HCT116 (cell line): ENCODE results near the gene PTDSS2. TPM values are rescaled to one million over a fixed set of nuclear protein-coding genes. Genes with fewer than 3 reads are reported as not detected.

ENCODE experiments used
- ATAC-seq: fragments of 200-7000 bp; cut with Tn5 transposase; 2 replicates; pipeline ENCODE4 v1.9.1; 2020; ENCODE audit warnings: mild to moderate bottlenecking, moderate library complexity
- BruUV-seq: library from RNA; stranded (reverse); fragments of 400-500 nt; replicated peaks from 2 replicates; lab custom pipeline; 2021; lab: Mats Ljungman, UMichigan
- CTCF ChIA-PET: fragments of 300-600 bp; sonication (Branson Sonifier 250); formaldehyde crosslinking; loops from one replicate; lab custom pipeline; 2021; ENCODE audit warnings: antibody characterized with exemption; lab: Charles Lee
- POLR2A ChIA-PET: fragments of 300-600, 350-600 bp; sonication (Branson Sonifier 250); formaldehyde crosslinking; loops from one replicate; lab custom pipeline; 2021; ENCODE audit warnings: antibody characterized with exemption; lab: Charles Lee
- RAD21 ChIA-PET, 2 experiments: fragments of 300-600 bp; sonication (Branson Sonifier 250); formaldehyde crosslinking; loops; one replicate each; lab custom pipeline; 2023; ENCODE audit warnings: low total read pairs in 2 of 2; ENCODE audit not compliant: uncharacterized antibody in 2 of 2, unreplicated experiment in 2 of 2, low non-redundant PET in 1 of 2; lab: Charles Lee
- DNase-seq: peaks from one replicate; pipeline ENCODE4 v3.0.0-alpha.2; 2010; ENCODE audit warnings: low read depth, low spot score
- H2AFZ ChIP-seq: fragments of 200-600 bp; shearing (Covaris generic), sonication (generic); 2 replicates; pipeline ENCODE4 v1.6.1; 2017; ENCODE audit warnings: low read depth, mixed run types, mixed read lengths, antibody characterized with exemption, low read length; ENCODE audit not compliant: poor library complexity, severe bottlenecking
- H3K27ac ChIP-seq: 2 replicates; pipeline ENCODE4 v1.5.1; 2012; ENCODE audit warnings: low read depth, low read length
- H3K27me3 ChIP-seq: fragments of 200-600 bp; sonication (generic); 2 replicates; pipeline ENCODE4 v1.6.1; 2016; ENCODE audit warnings: mixed run types, low read length, mixed read lengths; ENCODE audit not compliant: insufficient read depth
- H3K36me3 ChIP-seq, 2 experiments: fragments of 200-500 bp in 1 of 2; fragments of 200-600 bp in 1 of 2; sonication (Bioruptor generic) in 1 of 2; sonication (generic) in 1 of 2; 2 replicates each; pipeline versions ENCODE4 v1.5.1 to v1.6.1; 2014 to 2016; ENCODE audit warnings: low read length in 2 of 2, inconsistent platforms in 1 of 2, mixed read lengths in 1 of 2, mixed run types in 1 of 2; ENCODE audit not compliant: insufficient read depth in 2 of 2, control insufficient read depth in 1 of 2
- H3K4me1 ChIP-seq, 2 experiments: fragments of 200-600 bp in 1 of 2; sonication (generic) in 1 of 2; 2 replicates each; pipeline versions ENCODE4 v1.5.1 to v1.6.1; 2012 to 2017; ENCODE audit warnings: low read length in 2 of 2, inconsistent platforms in 1 of 2, mild to moderate bottlenecking in 1 of 2, mixed read lengths in 1 of 2, mixed run types in 1 of 2, moderate library complexity in 1 of 2; ENCODE audit not compliant: insufficient read depth in 2 of 2, control insufficient read depth in 1 of 2
- H3K4me2 ChIP-seq: fragments of 200-600 bp; sonication (generic); 2 replicates; pipeline ENCODE4 v1.6.1; 2017; ENCODE audit warnings: mixed run types, low read length, mixed read lengths
- H3K4me3 ChIP-seq, 2 experiments: fragments of 200-600 bp in 1 of 2; sonication (generic) in 1 of 2; replicated peaks in 1 of 2; 2 replicates each; pipeline ENCODE4 v1.5.1; 2011 to 2016; ENCODE audit warnings: low read length in 2 of 2, control low read depth in 1 of 2, low read depth in 1 of 2, mild to moderate bottlenecking in 1 of 2, mixed read lengths in 1 of 2, mixed run types in 1 of 2
- H3K79me2 ChIP-seq: fragments of 200-600 bp; sonication (generic); 2 replicates; pipeline ENCODE4 v1.6.1; 2017; ENCODE audit warnings: mild to moderate bottlenecking, mixed run types, low read length, moderate library complexity, mixed read lengths; ENCODE audit not compliant: insufficient read depth
- H3K9ac ChIP-seq: fragments of 200-600 bp; sonication (generic); 2 replicates; pipeline ENCODE4 v1.6.1; 2016; ENCODE audit warnings: low read length, mixed read lengths
- H3K9me2 ChIP-seq: fragments of 200-600 bp; sonication (generic), shearing (Covaris generic); 2 replicates; pipeline ENCODE4 v1.6.1; 2017; ENCODE audit warnings: mixed run types, mild to moderate bottlenecking, moderate library complexity; ENCODE audit not compliant: insufficient read depth
- H3K9me3 ChIP-seq, 2 experiments: fragments of 200-500 bp in 1 of 2; fragments of 200-600 bp in 1 of 2; sonication (Bioruptor generic) in 1 of 2; sonication (generic) in 1 of 2; 2 replicates each; pipeline ENCODE4 v1.6.1; 2014 to 2017; ENCODE audit warnings: low read length in 2 of 2, mixed read lengths in 2 of 2, inconsistent platforms in 1 of 2, low read depth in 1 of 2, mild to moderate bottlenecking in 1 of 2, mixed run types in 1 of 2, moderate library complexity in 1 of 2; ENCODE audit not compliant: control insufficient read depth in 1 of 2, insufficient read depth in 1 of 2
- H4K20me1 ChIP-seq: fragments of 200-600 bp; sonication (generic), shearing (Covaris generic); 2 replicates; pipeline ENCODE4 v1.6.1; 2017; ENCODE audit warnings: mixed run types, mild to moderate bottlenecking, moderate library complexity; ENCODE audit not compliant: insufficient read depth
- CBX3 ChIP-seq: IDR thresholded peaks from 2 replicates; pipeline ENCODE4 v1.6.1; 2012; ENCODE audit warnings: low read depth
- CEBPB ChIP-seq: IDR thresholded peaks from 2 replicates; pipeline ENCODE4 v1.6.1; 2012; ENCODE audit warnings: low read depth
- CTCF ChIP-seq, 3 experiments: fragments of 200-600 bp in 1 of 3; sonication (generic) in 1 of 3; IDR thresholded peaks in 2 of 3; conservative IDR thresholded peaks in 1 of 3; 2 replicates each; pipeline ENCODE4 v1.5.1; 2012 to 2017; ENCODE audit warnings: low read depth in 2 of 3, low read length in 2 of 3, antibody characterized with exemption in 1 of 3, borderline replicate concordance in 1 of 3, control low read depth in 1 of 3, mild to moderate bottlenecking in 1 of 3, mixed read lengths in 1 of 3, mixed run types in 1 of 3, moderate library complexity in 1 of 3; ENCODE audit not compliant: insufficient read depth in 1 of 3
- EGR1 ChIP-seq: IDR thresholded peaks from 2 replicates; pipeline ENCODE4 v1.6.1; 2012; ENCODE audit warnings: low read depth
- EZH2 ChIP-seq: fragments of 200-600 bp; sonication (generic); IDR thresholded peaks from 2 replicates; pipeline ENCODE4 v1.6.1; 2017; ENCODE audit warnings: antibody characterized with exemption, mixed run types
- EZH2phosphoT487 ChIP-seq: fragments of 200-600 bp; IDR thresholded peaks from 2 replicates; pipeline ENCODE4 v1.6.1; 2018; ENCODE audit warnings: antibody characterized with exemption, borderline replicate concordance
- JUND ChIP-seq: IDR thresholded peaks from 2 replicates; pipeline ENCODE4 v1.6.1; 2012
- POLR2A ChIP-seq: IDR thresholded peaks from 2 replicates; pipeline ENCODE4 v1.7.0; 2011; ENCODE audit warnings: borderline replicate concordance; ENCODE audit not compliant: insufficient read depth, insufficient read length; ENCODE audit errors: extremely low read depth
- POLR2AphosphoS5 ChIP-seq: IDR thresholded peaks from 2 replicates; pipeline ENCODE4 v1.6.1; 2011; ENCODE audit warnings: mild to moderate bottlenecking, low read depth, low read length, moderate library complexity
- RAD21 ChIP-seq: IDR thresholded peaks from 2 replicates; pipeline ENCODE4 v1.6.1; 2012; ENCODE audit warnings: low read depth, mild to moderate bottlenecking
- ZFX ChIP-seq: fragments of 450-650 bp; IDR thresholded peaks from 2 replicates; pipeline ENCODE4 v1.6.1; 2017
- intact Hi-C: fragments of 100-400 bp; cut with micrococcal nuclease; formaldehyde crosslinking; loops from 2 replicates; pipeline ENCODE4 v1.10.0; 2022
- total RNA-seq: library from RNA; stranded (reverse); gene quantifications from one replicate; pipeline ENCODE4 v1.2.1, GENCODE V29; 2021; ENCODE audit not compliant: unreplicated experiment
- TF ChIP-seq, protein P1 (sequence below): IDR thresholded peaks from 2 replicates; pipeline ENCODE4 v1.6.1; 2012

PTDSS2 gene
- total RNA-seq, 1 experiment from 2014 or later: 40.1 TPM

- Histone ChIP-seq H3K4me3 (no peak overlapping the region), H2AFZ (no peak overlapping the region), H3K27ac (no peak overlapping the region), H3K27me3 (no peaks in the 10 kb centered on the region), H3K4me2 (no peak overlapping the region), H3K9me3 (no peaks in the 10 kb centered on the region), H3K9me2 (no peaks in the 10 kb centered on the region), H3K79me2 (peaks cover 40% of the 10 kb centered on the region), H3K4me1 (no peaks in the 10 kb centered on the region), H4K20me1 (no peaks in the 10 kb centered on the region), H3K36me3 (peaks cover 3% of the 10 kb centered on the region in 2 experiments; a peak in 2 of 4 replicates), H3K9ac (no peak overlapping the region)
- RAD21 ChIA-PET: no interaction called here
- TF ChIP-seq EGR1 (no peak), POLR2AphosphoS5 (no peak), CTCF (IDR thresholded peaks at IDR 0.05 in 2 of 3, conservative IDR thresholded peaks at IDR 0.05 in 1 of 3; ENCODE audit: borderline replicate concordance in 1 of 3, insufficient read depth in 1 of 3, low read depth in 2 of 3, low read length in 2 of 3) (no peak), EZH2 (no peak)
- BruUV-seq: no TSS peak
- DNase-seq (no peak), ATAC-seq (no peak)
- intact Hi-C loops: no loop called here
- POLR2A ChIA-PET: no interaction called here
- CTCF ChIA-PET: no interaction called here
These were observed 11.5 kb downstream of the PTDSS2 start for GRCh38 chr11:461626-462025.

DNA sequence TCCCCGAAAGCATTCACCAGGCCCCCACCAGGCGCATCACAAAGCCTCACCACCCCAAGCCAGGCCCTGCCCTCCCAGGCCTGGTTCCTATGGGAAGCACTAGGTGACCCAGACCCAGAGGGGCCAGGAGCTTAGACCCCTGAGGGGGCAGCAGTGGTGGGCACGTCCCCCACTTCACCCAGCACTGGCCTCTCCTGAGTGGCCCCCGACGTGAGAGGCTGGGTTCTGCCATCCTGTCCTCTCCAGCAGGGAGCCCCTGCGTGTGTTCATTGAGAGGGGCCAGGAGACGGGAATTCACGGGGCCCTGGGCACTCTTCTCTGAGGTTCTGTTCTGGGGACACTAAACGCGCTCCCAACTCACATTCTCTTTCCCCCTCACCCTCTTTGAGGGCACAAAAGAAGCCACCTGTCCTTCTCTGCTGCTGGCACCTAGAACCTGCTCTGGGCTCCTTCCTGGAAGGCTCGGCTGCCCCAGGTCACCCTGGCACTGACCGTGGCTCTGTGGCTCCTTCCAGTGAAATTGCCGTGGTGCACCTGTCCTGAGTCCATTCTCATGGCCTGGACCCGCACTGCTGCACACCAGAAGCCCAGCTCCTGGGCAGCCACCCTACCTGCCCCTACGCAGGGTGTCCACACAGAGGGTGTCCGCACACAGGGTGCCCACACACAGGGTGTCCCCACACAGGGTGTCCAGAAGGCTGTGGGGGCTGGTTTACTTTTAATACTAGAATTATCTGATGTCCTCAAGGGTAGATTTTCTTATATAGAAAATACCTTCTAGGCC lies 12.2 kb downstream of the PTDSS2 start:
- no peaks in the 10 kb centered on the region for H3K27me3 ChIP-seq
- H3K79me2 ChIP-seq: peaks cover 33% of the 10 kb centered on the region
- H3K27ac ChIP-seq: no peak overlapping the region
- H3K4me3 ChIP-seq: no peak overlapping the region
- DNase-seq: no peak
- no peaks in the 10 kb centered on the region for H4K20me1 ChIP-seq
- no TSS peak for BruUV-seq
- RAD21 ChIA-PET: no interaction called here
- H3K9me3 ChIP-seq: no peaks in the 10 kb centered on the region
- no peak for ATAC-seq
- H3K4me2 ChIP-seq: no peak overlapping the region
- intact Hi-C loops: no loop called here
- no peak overlapping the region for H3K9ac ChIP-seq
- H3K4me1 ChIP-seq: no peaks in the 10 kb centered on the region
- H2AFZ ChIP-seq: no peak overlapping the region
- H3K9me2 ChIP-seq: no peaks in the 10 kb centered on the region
- CTCF ChIA-PET: no interaction called here
- H3K36me3 ChIP-seq: peaks cover 3% of the 10 kb centered on the region in 2 experiments; a peak in 2 of 4 replicates
- POLR2A ChIA-PET: no interaction called here
- TF ChIP-seq JUND (no peak), EZH2phosphoT487 (no peak), CBX3 (no peak), EZH2 (no peak), CTCF (IDR thresholded peaks at IDR 0.05 in 2 of 3, conservative IDR thresholded peaks at IDR 0.05 in 1 of 3; ENCODE audit: borderline replicate concordance in 1 of 3, insufficient read depth in 1 of 3, low read depth in 2 of 3, low read length in 2 of 3) (no peak), ZFX (no peak), RAD21 (no peak), CEBPB (no peak), POLR2AphosphoS5 (no peak), EGR1 (no peak), POLR2A (no peak)
- TF ChIP-seq, protein P1, sequence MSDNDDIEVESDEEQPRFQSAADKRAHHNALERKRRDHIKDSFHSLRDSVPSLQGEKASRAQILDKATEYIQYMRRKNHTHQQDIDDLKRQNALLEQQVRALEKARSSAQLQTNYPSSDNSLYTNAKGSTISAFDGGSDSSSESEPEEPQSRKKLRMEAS: no peak
